GM12878 (cell line): ENCODE data around the gene RTL9. TPM values are rescaled to one million over a fixed set of nuclear protein-coding genes. Genes with fewer than 3 reads are reported as not detected.

Source experiments
- BCL11A ChIP-seq: IDR thresholded peaks from 2 replicates; pipeline ENCODE4 v1.6.1; 2011; ENCODE audit warnings: low read depth, low read length
- RAD51 ChIP-seq: fragments of 450-650 bp; IDR thresholded peaks from 2 replicates; pipeline ENCODE4 v1.6.1; 2016; ENCODE audit warnings: moderate library complexity, mild to moderate bottlenecking, inconsistent platforms
- STAT1 ChIP-seq: fragments of 450-650 bp; conservative IDR thresholded peaks from 2 replicates; pipeline ENCODE4 v1.6.1; 2014; ENCODE audit warnings: antibody characterized with exemption, mild to moderate bottlenecking
- polyA plus RNA-seq, 11 experiments: library from polyadenylated mRNA; depleted of rRNA in 4 of 11; unstranded in 6 of 11; stranded (reverse) in 5 of 11; fragments of >200 nt; fragmentation: Nextera tagmentation in 4 of 11; fragmentation: Illumina TruSeq in 1 of 11; extraction: Ambion mirVana in 4 of 11; extraction: Trizol in 1 of 11; gene quantifications; 1 replicate in 1 of 11; 2 replicates in 10 of 11; pipeline versions ENCODE4 v1.2.1 to v1.2.3, GENCODE V29; 2011 to 2016; ENCODE audit warnings: inconsistent platforms in 2 of 11, missing spikeins in 2 of 11, low read depth in 1 of 11
- total RNA-seq, 4 experiments: library from RNA; depleted of rRNA in 3 of 4; stranded (reverse); fragments of >200 nt in 3 of 4; fragmentation: Illumina TruSeq in 1 of 4; extraction: Trizol in 1 of 4; gene quantifications; 2 replicates each; pipeline versions ENCODE4 v1.2.1 to v1.2.3, GENCODE V29; 2013 to 2021
- TF ChIP-seq, protein P1 (sequence below): IDR thresholded peaks from 2 replicates; pipeline ENCODE4 v1.6.1; 2012; ENCODE audit warnings: improper control_type of control experiment, low read depth, low read length; ENCODE audit not compliant: insufficient replicate concordance
- TF ChIP-seq, protein P2 (sequence below): fragments of 450-650 bp; IDR thresholded peaks from 2 replicates; pipeline ENCODE4 v1.6.1; 2017; ENCODE audit warnings: mild to moderate bottlenecking, moderate library complexity

Gene RTL9
- total and polyA plus RNA-seq, 10 of the 15 experiments (the other 5 are each of a cell fraction or from before 2014, with no cell fraction given) = 0.05 to 1.2 (median 0.17) TPM

DNA sequence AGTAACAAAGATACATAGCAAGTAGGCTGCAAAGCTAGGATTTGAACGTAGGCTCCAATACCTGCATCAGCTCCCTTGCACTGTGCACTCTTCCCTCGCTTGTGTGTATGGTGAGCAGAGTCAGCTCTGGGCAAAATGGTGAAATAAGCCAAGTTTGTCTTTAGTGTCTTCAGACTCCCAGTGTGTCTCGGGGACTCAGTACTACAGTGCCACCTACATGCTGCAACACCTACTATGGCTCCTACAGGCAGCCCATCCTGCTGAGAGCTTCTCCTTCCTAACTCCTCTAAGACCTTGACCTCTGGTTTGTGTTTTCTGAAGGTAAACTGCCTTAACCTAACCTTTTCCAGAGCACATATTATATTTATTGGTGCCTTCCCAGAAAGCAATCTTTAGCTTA is 42.5 kb downstream of the RTL9 start (continued):
- TF ChIP-seq, protein P1, sequence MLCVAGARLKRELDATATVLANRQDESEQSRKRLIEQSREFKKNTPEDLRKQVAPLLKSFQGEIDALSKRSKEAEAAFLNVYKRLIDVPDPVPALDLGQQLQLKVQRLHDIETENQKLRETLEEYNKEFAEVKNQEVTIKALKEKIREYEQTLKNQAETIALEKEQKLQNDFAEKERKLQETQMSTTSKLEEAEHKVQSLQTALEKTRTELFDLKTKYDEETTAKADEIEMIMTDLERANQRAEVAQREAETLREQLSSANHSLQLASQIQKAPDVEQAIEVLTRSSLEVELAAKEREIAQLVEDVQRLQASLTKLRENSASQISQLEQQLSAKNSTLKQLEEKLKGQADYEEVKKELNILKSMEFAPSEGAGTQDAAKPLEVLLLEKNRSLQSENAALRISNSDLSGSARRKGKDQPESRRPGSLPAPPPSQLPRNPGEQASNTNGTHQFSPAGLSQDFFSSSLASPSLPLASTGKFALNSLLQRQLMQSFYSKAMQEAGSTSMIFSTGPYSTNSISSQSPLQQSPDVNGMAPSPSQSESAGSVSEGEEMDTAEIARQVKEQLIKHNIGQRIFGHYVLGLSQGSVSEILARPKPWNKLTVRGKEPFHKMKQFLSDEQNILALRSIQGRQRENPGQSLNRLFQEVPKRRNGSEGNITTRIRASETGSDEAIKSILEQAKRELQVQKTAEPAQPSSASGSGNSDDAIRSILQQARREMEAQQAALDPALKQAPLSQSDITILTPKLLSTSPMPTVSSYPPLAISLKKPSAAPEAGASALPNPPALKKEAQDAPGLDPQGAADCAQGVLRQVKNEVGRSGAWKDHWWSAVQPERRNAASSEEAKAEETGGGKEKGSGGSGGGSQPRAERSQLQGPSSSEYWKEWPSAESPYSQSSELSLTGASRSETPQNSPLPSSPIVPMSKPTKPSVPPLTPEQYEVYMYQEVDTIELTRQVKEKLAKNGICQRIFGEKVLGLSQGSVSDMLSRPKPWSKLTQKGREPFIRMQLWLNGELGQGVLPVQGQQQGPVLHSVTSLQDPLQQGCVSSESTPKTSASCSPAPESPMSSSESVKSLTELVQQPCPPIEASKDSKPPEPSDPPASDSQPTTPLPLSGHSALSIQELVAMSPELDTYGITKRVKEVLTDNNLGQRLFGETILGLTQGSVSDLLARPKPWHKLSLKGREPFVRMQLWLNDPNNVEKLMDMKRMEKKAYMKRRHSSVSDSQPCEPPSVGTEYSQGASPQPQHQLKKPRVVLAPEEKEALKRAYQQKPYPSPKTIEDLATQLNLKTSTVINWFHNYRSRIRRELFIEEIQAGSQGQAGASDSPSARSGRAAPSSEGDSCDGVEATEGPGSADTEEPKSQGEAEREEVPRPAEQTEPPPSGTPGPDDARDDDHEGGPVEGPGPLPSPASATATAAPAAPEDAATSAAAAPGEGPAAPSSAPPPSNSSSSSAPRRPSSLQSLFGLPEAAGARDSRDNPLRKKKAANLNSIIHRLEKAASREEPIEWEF = no peak
- TF ChIP-seq STAT1 (no peak), RAD51 (no peak), BCL11A (no peak)
- TF ChIP-seq, protein P2, sequence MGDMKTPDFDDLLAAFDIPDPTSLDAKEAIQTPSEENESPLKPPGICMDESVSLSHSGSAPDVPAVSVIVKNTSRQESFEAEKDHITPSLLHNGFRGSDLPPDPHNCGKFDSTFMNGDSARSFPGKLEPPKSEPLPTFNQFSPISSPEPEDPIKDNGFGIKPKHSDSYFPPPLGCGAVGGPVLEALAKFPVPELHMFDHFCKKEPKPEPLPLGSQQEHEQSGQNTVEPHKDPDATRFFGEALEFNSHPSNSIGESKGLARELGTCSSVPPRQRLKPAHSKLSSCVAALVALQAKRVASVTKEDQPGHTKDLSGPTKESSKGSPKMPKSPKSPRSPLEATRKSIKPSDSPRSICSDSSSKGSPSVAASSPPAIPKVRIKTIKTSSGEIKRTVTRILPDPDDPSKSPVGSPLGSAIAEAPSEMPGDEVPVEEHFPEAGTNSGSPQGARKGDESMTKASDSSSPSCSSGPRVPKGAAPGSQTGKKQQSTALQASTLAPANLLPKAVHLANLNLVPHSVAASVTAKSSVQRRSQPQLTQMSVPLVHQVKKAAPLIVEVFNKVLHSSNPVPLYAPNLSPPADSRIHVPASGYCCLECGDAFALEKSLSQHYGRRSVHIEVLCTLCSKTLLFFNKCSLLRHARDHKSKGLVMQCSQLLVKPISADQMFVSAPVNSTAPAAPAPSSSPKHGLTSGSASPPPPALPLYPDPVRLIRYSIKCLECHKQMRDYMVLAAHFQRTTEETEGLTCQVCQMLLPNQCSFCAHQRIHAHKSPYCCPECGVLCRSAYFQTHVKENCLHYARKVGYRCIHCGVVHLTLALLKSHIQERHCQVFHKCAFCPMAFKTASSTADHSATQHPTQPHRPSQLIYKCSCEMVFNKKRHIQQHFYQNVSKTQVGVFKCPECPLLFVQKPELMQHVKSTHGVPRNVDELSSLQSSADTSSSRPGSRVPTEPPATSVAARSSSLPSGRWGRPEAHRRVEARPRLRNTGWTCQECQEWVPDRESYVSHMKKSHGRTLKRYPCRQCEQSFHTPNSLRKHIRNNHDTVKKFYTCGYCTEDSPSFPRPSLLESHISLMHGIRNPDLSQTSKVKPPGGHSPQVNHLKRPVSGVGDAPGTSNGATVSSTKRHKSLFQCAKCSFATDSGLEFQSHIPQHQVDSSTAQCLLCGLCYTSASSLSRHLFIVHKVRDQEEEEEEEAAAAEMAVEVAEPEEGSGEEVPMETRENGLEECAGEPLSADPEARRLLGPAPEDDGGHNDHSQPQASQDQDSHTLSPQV = no peak
- TF ChIP-seq, all 136 proteins: peak for 3
